Measurements from ENCODE around the gene SETD5. TPM values are rescaled to one million over a fixed set of nuclear protein-coding genes. Genes with fewer than 3 reads are reported as not detected.
A peak's percentile ranks its signal among the peaks of the same experiment; 100 is the strongest.

Gene SETD5
- total RNA-seq, 1 experiment from 2014 or later, result 74.9 TPM

GRCh38 chr3:9349321-9350117, 47.9 kb upstream of the SETD5 start:
- POLR2A ChIA-PET (ENCODE audit: unreplicated experiment), result interaction anchor here (0.6 kb wide), 1 partner anchor 47 kb away, joined by 4 read pairs; no protein-coding TSS in a partner anchor
- Histone ChIP-seq H4K20me1 (ENCODE audit: low read length) (no peaks in the 10 kb centered on the region), H3K9ac (ENCODE audit: low read length) (peak overlapping the region; percentile 81), H3K4me3 (ENCODE audit: low read length) (peak overlapping the region; percentile 21; the same call in 1 of the 2 replicates), H3K4me2 (ENCODE audit: low read length) (peak overlapping the region; percentile 64), H3F3A (ENCODE audit: low read length, unreplicated experiment) (peaks cover 5% of the 10 kb centered on the region), H3K9me2 (replicated peaks; ENCODE audit: low read length) (no peaks in the 10 kb centered on the region), H3K79me2 (ENCODE audit: low read length) (no peaks in the 10 kb centered on the region), H2AFZ (ENCODE audit: low read length) (no peak overlapping the region), H3K27ac (ENCODE audit: low read length) (peak overlapping the region; percentile 98), H3K27me3 (ENCODE audit: low read length) (no peaks in the 10 kb centered on the region), H3K4me1 (ENCODE audit: insufficient read depth, low read length) (peaks cover 73% of the 10 kb centered on the region), H3K9me3 (ENCODE audit: low read length) (no peaks in the 10 kb centered on the region), H3K36me3 (ENCODE audit: low read depth, low read length) (no peaks in the 10 kb centered on the region)
- CTCF ChIA-PET, result no interaction called here
- intact Hi-C loops (cut with micrococcal nuclease), result loop anchor here (1.0 to 5.0 kb wide), 3 partner anchors 9 to 102 kb away; partner anchors contain the start of gene SRGAP3
- no peak for TF ChIP-seq CTCF (conservative IDR thresholded peaks at IDR 0.05; ENCODE audit: low read depth, low read length)
- no peak for TF ChIP-seq EZH2phosphoT487 (IDR thresholded peaks at IDR 0.05; ENCODE audit: borderline replicate concordance, low read length)
- TF ChIP-seq EZH2 (IDR thresholded peaks at IDR 0.05; ENCODE audit: low read length, unreplicated experiment), result no peak
- ATAC-seq (peak; percentile 59), DNase-seq (peak; percentile 91)
- no TSS peak for BruUV-seq (replicated peaks)

GRCh38 chr3:9351709-9352126, 45.7 kb upstream of the SETD5 start:
- CTCF ChIA-PET, result interaction anchor here (0.6 kb wide), 1 partner anchor 102 kb away, joined by 4 read pairs; the partner anchor contains the start of gene SRGAP3
- peak overlapping the region; percentile 64 for H3K4me2 ChIP-seq (ENCODE audit: low read length)
- H3F3A ChIP-seq (ENCODE audit: low read length, unreplicated experiment), result peaks cover 5% of the 10 kb centered on the region
- DNase-seq (peak; percentile 86), ATAC-seq (no peak)
- no peaks in the 10 kb centered on the region for H3K9me3 ChIP-seq (ENCODE audit: low read length)
- no peak overlapping the region for H3K4me3 ChIP-seq (ENCODE audit: low read length)
- H3K36me3 ChIP-seq (ENCODE audit: low read depth, low read length), result no peaks in the 10 kb centered on the region
- peaks cover 83% of the 10 kb centered on the region for H3K4me1 ChIP-seq (ENCODE audit: insufficient read depth, low read length)
- intact Hi-C loops (cut with micrococcal nuclease), result loop anchor here (2.0 to 5.0 kb wide), 3 partner anchors 31 to 104 kb away; partner anchors contain the start of gene SRGAP3
- no peaks in the 10 kb centered on the region for H3K27me3 ChIP-seq (ENCODE audit: low read length)
- no TSS peak for BruUV-seq (replicated peaks)
- H2AFZ ChIP-seq (ENCODE audit: low read length), result no peak overlapping the region
- no peaks in the 10 kb centered on the region for H3K9me2 ChIP-seq (replicated peaks; ENCODE audit: low read length)
- H3K9ac ChIP-seq (ENCODE audit: low read length), result peak overlapping the region; percentile 81
- TF ChIP-seq CTCF (conservative IDR thresholded peaks at IDR 0.05; ENCODE audit: low read depth, low read length), result no peak
- TF ChIP-seq EZH2phosphoT487 (IDR thresholded peaks at IDR 0.05; ENCODE audit: borderline replicate concordance, low read length), result no peak
- no peak for TF ChIP-seq EZH2 (IDR thresholded peaks at IDR 0.05; ENCODE audit: low read length, unreplicated experiment)
- H3K79me2 ChIP-seq (ENCODE audit: low read length), result no peaks in the 10 kb centered on the region
- H3K27ac ChIP-seq (ENCODE audit: low read length), result peak overlapping the region; percentile 98
- POLR2A ChIA-PET (ENCODE audit: unreplicated experiment), result no interaction called here
- no peaks in the 10 kb centered on the region for H4K20me1 ChIP-seq (ENCODE audit: low read length)

All from PC-3 (cell line).